Upper lobe of right lung (tissue), 1 donor: Measurements from ENCODE around the gene APCDD1. TPM values are rescaled to one million over a fixed set of nuclear protein-coding genes. Genes with fewer than 3 reads are reported as not detected.

ENCODE experiments used
- ATAC-seq: fragments of 200-7000 bp; cut with Tn5 transposase; one replicate; pipeline ENCODE4 v1.9.1; 2020; ENCODE audit warnings: mild to moderate bottlenecking, moderate library complexity
- DNase-seq: peaks from one replicate; pipeline ENCODE4 v3.0.0-alpha.2; 2020
- H3K27ac ChIP-seq: fragments of 200-600 bp; one replicate; pipeline ENCODE4 v1.8.0; 2022
- H3K27me3 ChIP-seq: fragments of 200-600 bp; one replicate; pipeline ENCODE4 v1.8.0; 2022; ENCODE audit warnings: mild to moderate bottlenecking
- H3K36me3 ChIP-seq: fragments of 200-600 bp; one replicate; pipeline ENCODE4 v1.8.0; 2022
- H3K4me1 ChIP-seq: fragments of 200-600 bp; one replicate; pipeline ENCODE4 v1.8.0; 2022
- H3K4me3 ChIP-seq: fragments of 200-600 bp; one replicate; pipeline ENCODE4 v1.8.0; 2022; ENCODE audit warnings: mild to moderate bottlenecking
- H3K9me3 ChIP-seq: fragments of 200-600 bp; one replicate; pipeline ENCODE4 v1.8.0; 2022
- CTCF ChIP-seq: fragments of 200-600 bp; IDR thresholded peaks from one replicate; pipeline ENCODE4 v1.8.0; 2022; ENCODE audit warnings: antibody characterized with exemption
- intact Hi-C: fragments of 100-400 bp; cut with DNase I; formaldehyde crosslinking; loops from one replicate; pipeline ENCODE4 v1.11.0; 2022
- total RNA-seq: library from RNA; stranded (reverse); fragmentation: NEBNext Ultra II Directional; extraction: Animal tissue kit (Norgen Biotek cat#: 25700); gene quantifications from one replicate; pipeline ENCODE4 v1.2.1, GENCODE V29; 2021
- donor health status: DM: no; HTN: yes; CAD: no; lungs with severe emphysema.

APCDD1 gene
- total RNA-seq, 1 donor from 2014 or later = 27.6 TPM

- Histone ChIP-seq H3K9me3 (no peaks in the 10 kb centered on the region), H3K27me3 (no peaks in the 10 kb centered on the region), H3K36me3 (peaks cover 11% of the 10 kb centered on the region), H3K4me1 (peaks cover 22% of the 10 kb centered on the region), H3K27ac (no peak overlapping the region), H3K4me3 (no peak overlapping the region)
- ATAC-seq = no peak
- DNase-seq = no peak
- intact Hi-C loops = no loop called here
- no peak for TF ChIP-seq CTCF
Observed at GRCh38 chr18:10473132-10473531, 18.7 kb downstream of the APCDD1 start.

- TF ChIP-seq CTCF = no peak
- ATAC-seq (no peak), DNase-seq (no peak)
- Histone ChIP-seq H3K9me3 (no peaks in the 10 kb centered on the region), H3K27me3 (no peaks in the 10 kb centered on the region), H3K36me3 (peaks cover 11% of the 10 kb centered on the region), H3K4me1 (peaks cover 23% of the 10 kb centered on the region), H3K27ac (no peak overlapping the region), H3K4me3 (no peak overlapping the region)
- intact Hi-C loops = no loop called here
Observed at GRCh38 chr18:10474309-10474708, 19.9 kb downstream of the APCDD1 start.

- intact Hi-C loops = no loop called here
Observed at GRCh38 chr18:10475276-10475653, 20.8 kb downstream of the APCDD1 start.

GRCh38 chr18:10475654-10476291 lies 21.3 kb downstream of the APCDD1 start:
- no peaks in the 10 kb centered on the region for H3K9me3 ChIP-seq
- no peak for TF ChIP-seq CTCF
- H3K4me3 ChIP-seq = no peak overlapping the region
- H3K4me1 ChIP-seq = peaks cover 23% of the 10 kb centered on the region
- H3K27me3 ChIP-seq = no peaks in the 10 kb centered on the region
- no peak for DNase-seq
- H3K27ac ChIP-seq = no peak overlapping the region
- H3K36me3 ChIP-seq = no peaks in the 10 kb centered on the region
- no peak for ATAC-seq
- intact Hi-C loops = no loop called here

More at GRCh38 chr18:10475276-10475653, 20.8 kb downstream of the APCDD1 start:
- Histone ChIP-seq H3K4me3 (no peak overlapping the region), H3K27ac (no peak overlapping the region), H3K27me3 (no peaks in the 10 kb centered on the region), H3K36me3 (peaks cover 2% of the 10 kb centered on the region), H3K9me3 (no peaks in the 10 kb centered on the region), H3K4me1 (peaks cover 23% of the 10 kb centered on the region)
- TF ChIP-seq CTCF = no peak
- no peak for ATAC-seq
- no peak for DNase-seq

- H3K27me3 ChIP-seq = no peaks in the 10 kb centered on the region
- peaks cover 23% of the 10 kb centered on the region for H3K4me1 ChIP-seq
- no peak overlapping the region for H3K4me3 ChIP-seq
- H3K27ac ChIP-seq = no peak overlapping the region
- DNase-seq (no peak), ATAC-seq (no peak)
- no peaks in the 10 kb centered on the region for H3K36me3 ChIP-seq
- no peak for TF ChIP-seq CTCF
- H3K9me3 ChIP-seq = no peaks in the 10 kb centered on the region
- intact Hi-C loops = no loop called here
Observed at GRCh38 chr18:10476338-10476791, 21.9 kb downstream of the APCDD1 start.
